Stimulated activated naive CD8-positive, alpha-beta T cell treated with anti-CD3 and anti-CD28 coated beads, Interleukin-15, Interleukin-2, amounts not matched to agents 100 ng/mL and 50 ng/mL, for 24 hours (primary cell): ENCODE data around the gene RAB43.
A peak's percentile ranks its signal among the peaks of the same experiment; 100 is the strongest.

ENCODE experiments used
- H3K27ac Mint-ChIP-seq: one replicate; pipeline ENCODE4 v1.8.0; 2021; ENCODE audit warnings: mild to moderate bottlenecking, mixed read lengths
- H3K27me3 Mint-ChIP-seq: one replicate; pipeline ENCODE4 v1.8.0; 2021; ENCODE audit warnings: mixed read lengths
- H3K36me3 Mint-ChIP-seq: one replicate; pipeline ENCODE4 v1.8.0; 2021; ENCODE audit warnings: low read depth, mixed read lengths
- H3K4me1 Mint-ChIP-seq: one replicate; pipeline ENCODE4 v1.8.0; 2021; ENCODE audit warnings: low read depth, mixed read lengths
- H3K4me3 Mint-ChIP-seq: one replicate; pipeline ENCODE4 v1.8.0; 2021; ENCODE audit warnings: mild to moderate bottlenecking, mixed read lengths
- H3K9me3 Mint-ChIP-seq: one replicate; pipeline ENCODE4 v1.8.0; 2021; ENCODE audit warnings: mixed read lengths

Gene RAB43

DNA sequence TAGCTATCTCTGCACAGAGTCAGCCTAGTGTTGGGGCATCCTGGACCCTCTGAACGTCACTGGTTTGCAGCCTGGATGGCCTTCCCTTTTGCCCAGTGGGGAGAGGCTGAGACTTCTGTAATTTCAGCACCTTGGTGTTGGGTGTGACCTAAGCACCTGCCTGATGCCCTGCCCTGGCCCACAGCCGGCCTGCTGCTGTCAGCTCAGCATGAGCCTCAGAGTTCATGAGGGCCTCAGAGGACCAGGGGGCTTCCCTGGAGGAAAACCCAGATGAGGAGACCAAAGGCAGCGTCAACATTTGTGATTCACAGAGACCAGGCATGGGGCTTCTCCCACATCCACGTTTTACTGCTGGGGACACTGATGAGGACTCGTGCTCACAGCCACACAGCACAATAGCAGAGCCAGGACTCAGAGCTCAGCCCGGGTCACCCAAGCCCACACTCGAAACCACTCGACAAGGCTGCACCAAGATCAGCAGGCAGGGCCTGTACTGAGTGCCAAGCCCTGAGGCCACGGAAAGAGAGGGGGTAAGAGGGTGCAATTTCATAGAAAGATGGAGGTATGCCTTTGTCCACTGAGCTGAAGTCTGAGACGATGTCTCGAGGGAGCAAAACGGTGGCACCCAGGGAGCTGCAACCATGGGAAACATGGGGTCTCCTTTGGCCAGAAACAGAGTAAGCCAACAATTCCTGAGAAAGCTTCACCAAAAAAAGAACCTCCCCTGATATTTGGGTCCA, 70.9 kb downstream of the RAB43 start:
- no peaks in the 10 kb centered on the region for H3K36me3 Mint-ChIP-seq
- H3K27ac Mint-ChIP-seq: no peak overlapping the region
- peaks cover 5% of the 10 kb centered on the region for H3K9me3 Mint-ChIP-seq
- no peak overlapping the region for H3K4me3 Mint-ChIP-seq
- no peaks in the 10 kb centered on the region for H3K27me3 Mint-ChIP-seq
- peaks cover 8% of the 10 kb centered on the region for H3K4me1 Mint-ChIP-seq

DNA sequence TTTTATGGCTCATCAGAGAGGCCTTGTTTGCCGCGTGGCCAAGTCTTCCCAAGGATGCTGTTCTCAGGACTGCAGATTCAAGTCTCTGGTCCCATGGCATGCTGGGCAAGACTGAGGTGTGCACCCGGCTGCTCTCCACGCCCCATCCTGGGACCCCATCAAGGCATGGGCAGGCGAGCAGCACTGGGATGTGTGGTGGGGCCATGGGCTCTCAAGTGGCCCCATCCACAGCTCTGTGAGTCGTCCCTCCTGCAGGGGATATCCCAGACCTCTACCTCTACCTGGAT, 74.1 kb downstream of the RAB43 start:
- no peaks in the 10 kb centered on the region for H3K4me1 Mint-ChIP-seq
- H3K4me3 Mint-ChIP-seq: no peak overlapping the region
- H3K27ac Mint-ChIP-seq: no peak overlapping the region

DNA sequence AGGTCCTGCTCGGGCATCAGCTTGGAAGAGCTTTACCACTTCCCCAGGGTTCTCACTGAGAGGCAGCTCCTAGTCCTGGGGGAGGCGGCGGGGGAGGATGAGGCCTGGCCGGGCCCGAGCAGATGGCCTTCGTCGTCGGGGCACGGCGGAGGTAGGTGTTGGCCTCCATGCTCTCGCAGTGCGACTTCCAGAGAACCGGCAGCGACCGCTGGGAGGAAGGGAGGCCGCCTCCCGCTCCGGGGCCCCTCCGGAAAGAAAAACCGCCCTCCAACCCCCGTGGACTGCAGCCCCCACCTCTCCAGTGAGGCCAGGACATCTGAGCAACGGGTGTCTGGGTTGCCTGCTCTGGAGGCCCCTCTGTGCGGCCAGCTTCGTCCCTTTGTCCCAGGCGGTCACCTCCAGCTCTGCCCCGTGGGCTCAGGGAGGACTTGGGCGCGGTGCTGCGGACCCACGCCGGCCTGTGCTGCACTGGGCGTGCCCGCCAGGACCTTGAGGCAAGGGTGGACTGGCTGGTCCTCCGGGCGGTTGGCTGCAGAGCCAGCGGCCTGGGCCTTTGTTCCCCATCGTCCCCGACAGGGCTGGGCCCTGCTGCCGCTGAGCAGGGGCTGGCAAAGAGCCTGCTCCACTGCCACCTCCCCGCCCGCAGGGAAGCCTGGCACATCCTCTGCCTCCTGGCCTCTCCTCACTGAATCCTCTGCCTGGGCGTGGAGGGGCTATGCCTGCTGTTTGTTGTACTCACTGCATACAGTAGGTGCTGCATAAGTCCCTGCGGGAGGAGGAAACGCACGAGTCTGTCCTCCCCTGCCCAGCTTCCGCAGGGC, 74.7 kb downstream of the RAB43 start:
- peaks cover 5% of the 10 kb centered on the region for H3K9me3 Mint-ChIP-seq
- H3K36me3 Mint-ChIP-seq: peaks cover 4% of the 10 kb centered on the region
- H3K4me1 Mint-ChIP-seq: no peaks in the 10 kb centered on the region
- no peak overlapping the region for H3K27ac Mint-ChIP-seq
- peaks cover 16% of the 10 kb centered on the region for H3K27me3 Mint-ChIP-seq
- H3K4me3 Mint-ChIP-seq: no peak overlapping the region

More for the DNA sequence above, 74.1 kb downstream of the RAB43 start:
- Mint-ChIP-seq H3K36me3 (peaks cover 4% of the 10 kb centered on the region), H3K9me3 (peaks cover 5% of the 10 kb centered on the region), H3K27me3 (peaks cover 11% of the 10 kb centered on the region)

DNA sequence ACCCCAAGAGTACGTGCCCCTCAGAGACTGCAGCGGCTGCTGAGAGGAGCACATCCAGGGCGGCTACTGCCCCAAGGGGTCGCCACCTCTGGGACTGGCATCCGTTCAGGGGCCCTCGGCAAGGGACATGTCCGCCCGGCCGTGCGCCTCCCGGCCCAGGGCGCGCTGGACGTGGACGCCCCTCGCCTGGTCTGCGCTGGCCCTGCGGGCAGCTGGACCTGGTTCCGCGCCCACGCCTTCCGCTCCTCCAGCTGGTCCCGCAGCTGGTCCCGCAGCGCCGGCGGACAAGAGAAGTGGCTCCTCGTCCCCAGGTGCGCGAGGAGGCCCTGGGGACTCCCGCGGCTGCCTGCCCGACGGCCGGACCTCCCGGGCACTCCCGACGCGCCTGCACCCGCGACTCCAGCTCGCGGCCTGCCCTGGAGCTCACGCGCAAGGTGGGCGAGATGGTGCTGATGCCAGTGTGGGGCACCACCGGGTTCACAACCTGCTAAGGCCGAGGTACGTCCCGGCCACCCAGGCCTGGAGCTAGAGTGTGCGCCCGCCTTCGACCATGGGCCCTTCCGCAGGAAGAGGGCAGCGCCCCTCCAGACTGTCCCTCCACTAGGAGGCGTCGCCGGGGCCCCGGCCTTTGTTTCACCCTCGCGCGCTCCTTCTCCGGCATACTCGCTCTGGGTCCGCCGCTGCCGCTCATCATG, 75.4 kb downstream of the RAB43 start:
- H3K27me3 Mint-ChIP-seq: peaks cover 16% of the 10 kb centered on the region
- no peak overlapping the region for H3K4me3 Mint-ChIP-seq
- H3K36me3 Mint-ChIP-seq: peaks cover 4% of the 10 kb centered on the region
- no peak overlapping the region for H3K27ac Mint-ChIP-seq
- no peaks in the 10 kb centered on the region for H3K4me1 Mint-ChIP-seq
- H3K9me3 Mint-ChIP-seq: peaks cover 5% of the 10 kb centered on the region

DNA sequence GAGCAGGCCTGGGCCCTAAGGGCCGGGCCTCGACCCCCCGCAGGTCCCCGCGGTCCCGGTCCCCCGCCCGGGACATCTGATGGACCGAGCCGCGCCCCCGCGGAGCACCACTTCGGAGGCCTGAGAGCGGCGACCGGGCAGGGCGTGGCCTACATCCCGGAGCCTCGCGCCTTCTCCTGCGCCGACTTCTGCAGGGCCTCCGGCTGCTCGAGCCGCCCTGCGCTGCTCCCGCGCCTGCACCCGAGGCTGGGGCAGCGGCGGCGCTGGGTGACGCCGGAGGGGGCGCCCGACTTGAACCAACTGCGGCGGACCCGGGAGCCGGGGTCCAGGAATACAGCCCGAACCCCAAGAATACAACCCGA, 75.9 kb downstream of the RAB43 start:
- Mint-ChIP-seq H3K27me3 (peaks cover 16% of the 10 kb centered on the region), H3K4me3 (peak overlapping the region; percentile 25), H3K27ac (no peak overlapping the region), H3K36me3 (peaks cover 4% of the 10 kb centered on the region), H3K4me1 (no peaks in the 10 kb centered on the region), H3K9me3 (peaks cover 5% of the 10 kb centered on the region)

DNA sequence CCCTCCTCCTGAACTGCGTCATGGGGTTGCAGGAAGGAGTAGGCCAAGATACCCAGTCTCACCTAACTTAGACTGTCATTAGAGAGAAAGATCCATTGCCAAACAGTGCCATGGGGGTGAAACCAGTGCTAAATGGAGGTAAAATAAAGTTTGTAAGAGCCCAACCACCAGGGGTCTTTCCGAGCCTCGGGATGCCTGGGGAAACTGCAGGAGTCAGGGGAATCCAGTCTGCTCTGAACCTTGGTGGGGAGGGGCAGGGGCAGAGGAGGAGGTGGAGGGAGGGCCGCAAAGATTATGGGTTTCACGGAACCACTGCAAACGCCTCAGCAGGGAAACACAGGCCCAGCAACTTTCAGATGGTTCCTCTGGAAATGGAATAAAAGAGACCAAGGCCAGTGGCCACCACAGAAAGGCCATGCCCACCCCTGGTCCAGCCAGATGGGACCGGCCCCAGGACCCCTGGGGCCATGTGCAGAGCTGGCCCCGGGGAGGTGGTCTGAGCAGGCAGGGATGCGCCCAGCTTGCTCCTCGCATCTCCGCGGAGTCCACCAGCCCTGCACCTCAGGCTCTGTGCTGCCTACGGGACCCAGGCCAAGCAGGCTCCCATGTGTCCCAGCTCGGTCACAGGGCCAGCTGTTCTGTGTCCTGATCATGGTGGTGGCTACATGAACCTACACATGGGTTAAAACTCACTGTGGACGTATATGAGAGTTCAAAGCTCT, 80.9 kb downstream of the RAB43 start:
- Mint-ChIP-seq H3K27me3 (peaks cover 19% of the 10 kb centered on the region), H3K36me3 (peaks cover 4% of the 10 kb centered on the region), H3K27ac (no peak overlapping the region), H3K4me1 (peaks cover 5% of the 10 kb centered on the region), H3K4me3 (no peak overlapping the region), H3K9me3 (no peaks in the 10 kb centered on the region)

DNA sequence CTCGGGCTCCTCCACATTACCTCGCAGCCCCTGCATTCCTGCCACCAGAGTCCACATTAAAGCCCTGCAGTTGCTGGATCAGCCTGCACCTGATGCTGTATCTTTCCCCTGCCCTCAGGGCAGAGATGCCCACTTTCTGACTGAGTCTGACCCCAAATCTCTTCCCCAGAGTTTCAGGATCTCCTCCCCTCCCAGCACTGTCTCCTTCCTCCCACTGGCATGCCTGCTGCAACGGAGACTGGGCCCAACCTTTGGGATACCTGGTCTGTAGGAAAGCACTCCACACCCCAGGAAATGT, 81.6 kb downstream of the RAB43 start:
- Mint-ChIP-seq H3K4me3 (no peak overlapping the region), H3K27me3 (peaks cover 19% of the 10 kb centered on the region), H3K36me3 (peaks cover 4% of the 10 kb centered on the region), H3K9me3 (no peaks in the 10 kb centered on the region), H3K27ac (no peak overlapping the region), H3K4me1 (peaks cover 12% of the 10 kb centered on the region)

DNA sequence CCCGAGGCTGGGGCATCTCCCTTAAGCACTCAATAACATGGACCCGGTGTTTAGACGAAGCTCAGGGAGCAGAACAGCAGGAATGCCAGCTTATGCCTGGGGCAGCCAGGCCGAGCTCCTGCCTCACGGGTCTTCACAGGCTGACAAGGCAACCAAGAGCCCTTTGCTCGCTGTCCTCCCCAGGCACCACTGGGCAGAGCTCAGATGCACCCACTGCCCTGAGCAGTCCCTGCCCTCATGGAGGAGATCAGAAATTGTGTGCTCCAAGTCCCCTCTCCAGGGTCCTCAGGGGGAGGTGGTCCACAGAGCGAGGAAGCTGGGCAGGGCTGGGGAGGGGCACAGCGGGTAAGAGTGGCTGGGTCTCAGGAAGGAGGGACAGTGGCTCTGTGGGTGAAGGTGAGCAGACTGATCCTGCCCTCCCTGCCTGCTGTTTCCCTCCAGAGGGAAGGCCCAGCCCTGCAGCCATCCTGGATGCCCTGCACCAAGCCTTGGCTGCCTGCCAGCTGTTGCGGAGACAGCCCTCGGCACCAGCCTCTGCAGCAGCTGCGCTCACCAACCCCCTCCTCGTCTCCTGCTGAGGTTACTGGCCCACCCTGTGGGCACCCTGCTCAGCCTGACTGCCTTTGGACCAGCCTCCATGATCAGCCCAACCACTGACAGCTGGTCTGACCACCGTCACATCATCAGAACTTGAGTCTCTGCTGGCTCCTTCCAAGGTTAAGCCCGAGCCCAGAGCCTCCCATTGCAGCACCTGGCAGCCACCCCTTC, 82.1 kb downstream of the RAB43 start:
- peaks cover 4% of the 10 kb centered on the region for H3K36me3 Mint-ChIP-seq

DNA sequence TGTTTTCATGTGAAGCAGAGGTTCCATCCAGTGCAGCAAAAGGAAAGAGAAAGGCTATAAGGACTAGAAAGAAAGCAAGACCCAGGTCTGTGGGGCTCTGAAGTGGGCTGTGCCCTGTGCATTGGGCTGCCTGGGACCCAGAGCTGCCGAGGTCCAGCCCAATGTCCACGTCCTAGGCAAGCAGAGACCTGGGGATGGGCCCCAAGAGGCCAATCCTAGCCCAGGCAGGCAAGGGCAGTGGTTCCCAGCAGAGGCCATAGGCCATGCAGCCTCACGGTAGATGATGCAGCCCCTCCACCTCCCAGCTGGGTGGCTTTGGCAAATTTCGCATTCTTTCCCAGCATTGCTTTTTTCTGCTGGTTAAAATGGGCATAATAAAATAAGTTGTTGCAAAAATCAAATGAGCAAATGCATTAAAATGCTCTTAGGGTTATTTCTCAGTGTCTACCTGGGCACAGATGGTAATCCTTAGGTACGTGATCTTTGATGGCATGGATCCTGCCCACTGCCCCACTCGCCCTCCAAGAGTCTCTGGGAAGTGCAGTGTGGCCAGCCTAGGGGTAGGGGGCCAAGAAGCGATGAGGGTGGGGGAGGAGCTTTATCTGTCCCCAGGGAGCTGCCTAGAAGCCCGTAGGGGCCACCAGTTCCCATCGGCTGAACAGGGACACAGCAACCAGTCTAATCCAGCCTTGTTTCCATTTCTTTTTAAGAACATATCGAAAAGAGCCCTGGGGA, 83.3 kb downstream of the RAB43 start:
- Mint-ChIP-seq H3K27ac (no peak overlapping the region), H3K9me3 (no peaks in the 10 kb centered on the region), H3K36me3 (no peaks in the 10 kb centered on the region), H3K4me1 (peaks cover 13% of the 10 kb centered on the region), H3K27me3 (peaks cover 12% of the 10 kb centered on the region), H3K4me3 (no peak overlapping the region)

More for the DNA sequence above, 82.1 kb downstream of the RAB43 start:
- Mint-ChIP-seq H3K27ac (no peak overlapping the region), H3K4me3 (no peak overlapping the region), H3K27me3 (peaks cover 19% of the 10 kb centered on the region), H3K4me1 (peaks cover 13% of the 10 kb centered on the region), H3K9me3 (no peaks in the 10 kb centered on the region)
